NCI-H2029 (cell line): ENCODE results near the gene RRP12.
"Not testable (repeated sequence)": the region's sequence is repeated elsewhere in the genome, so short reads cannot be mapped to it uniquely, and the experiment has no call there.

Source experiments
- DNase-seq: peaks from one replicate; lab custom pipeline; 2025; lab: John Stamatoyannopoulos, UW

The RRP12 gene

DNA sequence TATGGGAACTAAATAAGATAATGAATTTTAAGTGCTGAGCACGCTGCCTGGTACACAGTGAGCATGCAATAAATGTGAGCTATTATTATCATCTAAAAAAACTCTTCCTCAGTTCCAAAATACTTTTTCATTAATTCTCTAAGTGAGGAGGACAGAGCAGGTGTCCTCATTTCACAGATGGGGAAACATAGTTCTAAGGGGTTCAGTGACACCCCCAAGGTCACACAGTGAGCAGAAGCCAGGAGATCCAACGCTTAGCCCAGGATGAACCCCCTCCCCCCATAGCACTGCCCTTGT, 6.8 kb upstream of the RRP12 start:
- DNase-seq = no peak

DNA sequence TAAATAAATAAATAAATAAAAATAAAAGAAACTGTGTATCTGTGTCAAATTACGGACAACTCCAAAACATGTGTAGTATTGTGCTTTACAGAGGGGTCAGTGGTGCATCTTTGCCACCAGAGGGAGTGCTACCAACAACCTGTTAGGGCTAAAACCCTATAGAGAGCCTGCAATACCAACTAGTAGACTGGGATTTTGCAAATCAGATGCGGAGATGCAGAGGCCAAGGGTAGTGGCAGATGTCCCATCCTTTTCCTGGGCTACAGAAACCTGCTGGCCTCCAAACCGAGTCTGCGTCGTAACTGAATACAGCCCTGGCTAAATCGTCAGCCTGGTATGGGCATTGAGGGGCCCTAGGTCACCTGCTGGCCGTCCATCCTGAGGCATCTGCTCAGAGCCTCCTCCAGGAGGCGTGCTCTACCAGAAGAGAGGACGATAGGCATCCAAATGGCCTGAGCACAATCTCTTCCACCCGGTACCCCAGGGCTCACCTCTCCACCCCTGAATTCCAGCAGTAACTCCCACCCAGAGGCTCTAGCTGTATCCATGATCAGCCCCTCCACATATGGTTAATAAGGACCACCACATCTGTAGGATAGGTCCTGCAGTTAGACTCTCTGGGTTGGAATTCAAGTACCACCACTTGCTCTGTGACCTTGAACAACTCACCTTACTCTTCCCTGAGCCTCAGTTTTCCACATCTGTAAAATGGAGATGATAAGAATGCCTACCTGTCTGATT, 6.2 kb upstream of the RRP12 start:
- DNase-seq = peak; percentile 44

DNA sequence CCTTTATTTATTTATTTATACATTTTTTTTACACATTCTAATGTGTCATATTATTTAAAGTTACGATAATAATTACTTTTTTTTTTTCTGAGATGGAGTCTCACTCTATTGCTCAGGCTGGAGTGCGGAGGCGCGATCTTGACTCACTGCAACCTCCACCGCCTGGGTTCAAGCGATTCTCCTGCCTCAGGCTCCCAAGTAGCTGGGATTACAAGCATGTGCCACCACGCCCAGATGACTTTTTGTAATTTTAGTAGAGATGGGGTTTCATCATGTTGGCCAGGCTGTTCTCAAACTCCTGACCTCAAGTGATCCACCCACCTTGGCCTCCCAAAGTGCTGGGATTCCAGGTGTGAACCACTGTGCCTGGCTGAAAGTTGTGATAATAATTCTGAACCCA, 5.3 kb upstream of the RRP12 start:
- not testable (repeated sequence) for DNase-seq

DNA sequence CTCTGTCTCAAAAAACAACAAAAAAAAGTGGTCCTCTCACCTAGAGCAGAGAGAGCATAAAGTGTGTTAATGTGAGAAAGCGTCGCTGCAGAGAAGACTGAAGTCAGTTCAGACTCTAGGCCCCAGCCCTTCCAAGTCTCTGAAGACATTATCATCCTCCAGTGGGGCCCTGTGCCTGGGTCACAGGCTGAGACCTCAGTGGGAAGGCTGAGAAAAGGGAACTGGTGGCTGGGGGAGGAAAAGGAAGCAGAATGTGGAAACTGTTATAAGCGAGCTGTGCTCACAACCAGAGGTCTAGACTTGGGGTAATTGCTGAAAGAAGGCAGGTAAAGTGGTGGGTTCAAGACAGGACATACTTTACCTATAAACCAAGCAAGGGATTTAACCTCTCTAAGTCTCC, 4.9 kb upstream of the RRP12 start:
- no peak for DNase-seq

DNA sequence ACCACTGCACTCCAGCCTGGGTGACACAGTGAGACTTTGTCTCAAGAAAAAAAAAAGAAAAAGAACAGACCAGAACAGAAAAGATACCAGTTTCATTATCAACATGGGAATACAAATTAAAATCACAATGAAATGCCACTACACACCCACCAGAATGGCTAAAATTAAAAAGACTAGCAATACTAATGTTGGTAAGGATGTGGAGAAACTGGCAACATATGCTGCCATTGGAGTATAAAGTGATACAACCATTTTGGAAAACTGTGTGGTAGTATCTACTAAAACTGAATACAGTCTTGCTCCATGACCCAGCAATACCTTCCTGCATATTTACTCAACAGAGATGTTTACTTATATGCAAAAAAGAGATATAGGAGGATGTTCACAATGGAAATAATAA, 2.9 kb upstream of the RRP12 start:
- DNase-seq = no peak

DNA sequence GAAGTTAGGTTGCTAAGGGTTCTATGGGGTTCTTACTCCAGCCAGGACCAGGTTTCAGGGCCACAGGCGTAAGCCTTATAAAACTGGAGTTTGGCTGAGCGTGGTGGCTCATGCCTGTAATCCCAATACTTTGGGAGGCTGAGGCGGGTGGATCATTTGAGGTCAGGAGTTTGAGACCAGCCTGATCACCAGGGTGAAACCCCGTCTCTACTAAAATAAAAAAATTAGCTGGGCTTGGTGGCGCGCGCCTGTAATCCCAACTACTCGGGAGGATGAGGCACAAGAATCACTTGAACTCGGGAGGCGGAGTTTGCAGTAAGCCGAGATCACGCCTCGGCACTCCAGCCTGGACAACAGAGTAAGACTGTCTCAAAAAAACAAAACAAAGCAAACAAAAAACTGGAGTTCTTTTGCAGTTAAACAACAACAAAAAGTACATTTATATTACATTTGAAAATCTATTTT, 347 bp upstream of the RRP12 start:
- no peak for DNase-seq

DNA sequence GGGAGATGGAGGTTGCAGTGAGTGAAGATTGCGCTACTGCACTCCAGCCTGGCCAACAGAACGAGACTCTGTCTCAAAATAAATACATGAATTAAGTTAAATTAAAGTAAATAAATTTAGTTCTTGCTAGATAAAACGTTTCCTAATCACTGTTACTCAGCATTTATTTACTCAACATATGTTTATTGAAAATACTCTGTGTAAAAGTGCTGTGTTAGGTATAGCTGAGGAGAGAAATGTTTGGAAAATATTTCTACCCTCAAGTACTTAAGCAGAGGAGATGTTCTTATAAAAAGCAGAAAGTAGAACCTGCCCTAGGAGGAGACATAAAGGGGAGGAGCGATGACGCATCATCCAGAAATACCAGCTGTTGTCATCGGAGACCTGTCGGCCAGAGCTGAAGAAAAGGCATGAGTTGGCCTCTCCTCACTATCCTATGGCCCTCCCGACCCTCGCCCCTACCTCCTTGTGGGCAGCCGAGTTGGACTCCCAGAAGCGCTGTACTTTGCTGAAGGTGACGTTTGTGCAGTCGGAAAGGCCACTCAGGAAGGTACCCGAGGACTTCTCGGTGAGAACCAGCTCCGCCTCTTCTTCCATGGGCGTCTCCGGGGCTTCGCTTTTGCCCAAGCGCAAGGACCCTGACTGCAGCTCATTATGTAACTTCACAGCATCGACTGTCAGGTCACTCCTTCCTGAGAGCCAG, 1.1 kb downstream of the RRP12 start:
- peak; percentile 21 for DNase-seq

DNA sequence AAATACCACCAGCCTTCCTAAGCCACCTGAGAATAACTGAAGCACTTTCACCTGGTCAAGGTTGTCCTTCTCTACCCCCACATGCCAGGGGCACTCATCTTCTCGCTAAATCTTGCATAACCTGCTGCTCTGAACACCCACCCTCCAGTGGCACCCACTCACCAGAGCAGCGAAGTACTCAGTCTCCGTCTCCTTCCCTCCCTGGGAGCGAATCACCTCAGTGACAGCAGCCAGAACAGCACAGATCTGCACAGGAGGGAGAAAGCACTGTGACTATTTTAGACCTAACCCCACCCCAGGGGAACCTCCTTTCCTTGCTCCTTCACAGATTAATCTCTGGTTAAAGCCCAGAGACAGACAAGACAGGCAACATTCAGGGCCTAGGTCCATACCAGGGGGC, 5.1 kb downstream of the RRP12 start:
- no peak for DNase-seq

DNA sequence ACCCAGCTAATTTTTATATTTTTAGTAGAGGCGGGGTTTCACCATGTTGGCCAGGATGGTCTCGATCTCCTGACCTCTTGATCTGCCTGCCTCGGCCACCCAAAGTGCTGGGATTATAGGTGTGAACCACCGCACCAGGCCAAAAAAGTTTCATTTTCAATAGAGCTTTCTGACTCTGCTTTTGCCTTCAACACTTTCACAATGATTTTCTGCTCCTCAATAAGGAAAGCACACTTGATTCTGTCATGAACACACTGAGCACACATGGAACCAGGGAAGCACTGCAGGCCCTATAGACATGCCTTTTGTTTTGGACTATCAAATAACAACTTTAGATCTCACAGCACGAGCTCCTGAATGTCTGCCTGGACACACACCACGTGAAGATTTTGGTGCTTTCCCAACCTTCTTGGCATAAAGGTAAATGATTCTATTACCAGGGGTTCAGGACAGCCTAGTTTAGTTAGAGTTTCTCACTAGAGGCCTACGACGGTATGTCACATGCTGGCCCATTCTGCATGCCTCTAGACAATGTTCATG, 8.0 kb downstream of the RRP12 start:
- DNase-seq = no peak

DNA sequence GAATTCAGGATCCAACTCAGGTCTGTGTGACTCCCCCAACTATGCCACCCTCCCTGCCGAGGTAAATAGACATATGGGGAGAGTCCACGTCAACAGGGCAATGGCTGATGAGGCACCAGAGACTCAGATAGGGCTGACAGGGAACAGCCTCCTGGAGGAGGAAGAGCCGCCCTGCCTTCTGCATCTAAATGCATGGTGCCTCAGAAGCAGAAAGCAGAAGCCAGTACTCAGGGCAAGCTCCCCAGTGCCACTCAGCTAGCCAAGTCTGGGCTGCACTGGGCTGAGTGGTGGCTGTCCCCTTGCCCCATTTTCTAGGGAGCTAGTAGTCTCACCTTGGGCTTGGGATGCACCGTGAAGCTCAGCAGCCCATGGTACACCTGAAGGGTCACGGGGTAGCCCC, 11.0 kb downstream of the RRP12 start:
- DNase-seq = no peak

DNA sequence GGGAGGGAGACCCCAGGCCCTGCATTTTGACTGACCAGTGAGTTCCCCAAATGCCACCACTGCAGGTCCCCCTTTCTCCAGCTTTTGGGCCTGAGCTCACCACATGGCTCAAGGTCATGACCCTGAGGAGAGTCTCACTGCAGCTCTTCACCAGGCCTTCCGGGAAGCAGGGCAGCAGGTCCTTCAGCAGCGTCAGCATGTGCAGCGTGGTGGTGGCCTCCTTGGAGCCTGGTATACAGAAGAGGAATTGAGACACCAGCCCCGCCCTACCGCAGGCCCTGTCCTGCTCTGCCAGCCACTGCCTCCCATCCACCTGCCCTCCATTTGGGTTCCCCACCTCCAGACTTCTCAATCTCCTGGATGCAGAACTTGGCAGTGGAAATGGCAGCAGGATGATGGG, 13.0 kb downstream of the RRP12 start:
- no peak for DNase-seq

DNA sequence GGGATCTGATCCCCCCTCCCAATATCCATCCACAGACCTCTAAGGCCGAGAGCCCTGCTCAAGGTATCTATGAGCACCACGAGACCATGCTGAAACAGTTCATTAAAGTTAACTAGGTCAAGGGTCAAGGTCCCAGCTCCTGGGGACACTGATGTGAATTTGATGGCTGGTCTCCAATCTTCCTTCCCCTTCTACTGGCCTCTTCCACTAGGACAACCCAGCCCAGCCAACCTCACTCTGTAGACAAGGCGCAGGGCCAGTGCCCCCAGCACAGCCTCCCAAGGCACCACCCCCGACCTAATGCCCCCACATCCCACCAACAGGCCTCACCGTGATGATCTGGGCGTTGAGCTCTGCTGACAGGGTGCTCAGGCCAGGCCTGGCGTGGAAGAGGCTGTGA, 15.6 kb downstream of the RRP12 start:
- DNase-seq = no peak

DNA sequence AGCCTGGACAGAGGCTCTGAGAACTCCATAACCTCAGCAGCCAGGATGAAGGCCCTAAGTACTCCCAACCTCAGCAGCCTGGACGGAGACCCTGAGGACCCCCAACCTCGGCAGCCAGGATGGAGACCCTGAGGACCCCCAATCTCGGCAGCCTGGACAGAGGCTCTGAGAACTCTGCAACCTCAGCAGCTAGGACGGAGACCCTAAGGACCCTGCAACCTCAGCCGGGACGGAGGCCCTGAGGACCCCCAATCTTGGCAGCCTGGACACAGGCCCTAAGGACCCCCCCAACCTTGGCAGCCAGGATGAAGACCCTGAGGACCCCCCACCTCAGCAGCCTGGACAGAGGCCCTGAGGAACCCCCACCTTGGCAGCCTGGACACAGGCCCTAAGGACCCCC, 16.5 kb downstream of the RRP12 start:
- DNase-seq = no peak

DNA sequence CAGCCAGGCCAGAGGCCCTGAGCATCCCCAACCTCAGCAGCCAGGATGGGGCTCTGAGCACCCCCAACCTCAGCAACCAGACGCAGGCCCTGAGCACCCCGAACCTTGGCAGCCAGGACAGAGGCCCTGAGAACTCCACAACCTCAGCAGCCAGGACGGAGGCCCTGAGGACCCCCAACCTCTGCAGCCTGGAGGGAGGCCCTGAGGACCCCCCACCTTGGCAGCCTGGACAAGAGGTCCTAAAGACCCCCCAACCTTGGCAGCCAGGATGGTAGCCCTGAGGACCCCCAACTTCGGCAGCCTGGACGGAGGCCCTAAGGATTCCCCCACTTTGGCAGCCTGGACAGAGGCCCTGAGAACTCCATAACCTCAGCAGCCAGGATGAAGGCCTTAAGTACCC, 17.0 kb downstream of the RRP12 start:
- DNase-seq = no peak

DNA sequence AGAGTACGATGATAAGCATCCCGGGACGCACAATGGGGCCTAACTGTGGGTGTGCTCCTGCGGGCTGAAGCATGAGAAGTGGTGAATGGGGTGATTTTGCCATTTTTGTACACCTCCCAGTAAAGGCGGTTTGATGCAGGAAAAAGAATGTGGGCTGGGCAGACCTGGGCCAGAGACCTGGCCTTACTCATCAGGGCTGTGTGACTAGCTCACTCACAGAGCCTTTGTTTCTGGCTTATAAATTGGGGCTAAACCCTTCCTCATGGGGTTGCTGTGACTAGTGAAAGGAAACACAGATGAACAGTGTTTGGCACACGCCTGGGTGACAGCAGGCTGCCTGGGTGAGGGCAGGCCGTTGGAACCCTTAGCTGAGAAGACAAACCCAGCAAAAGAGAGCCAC, 18.0 kb downstream of the RRP12 start:
- no peak for DNase-seq

DNA sequence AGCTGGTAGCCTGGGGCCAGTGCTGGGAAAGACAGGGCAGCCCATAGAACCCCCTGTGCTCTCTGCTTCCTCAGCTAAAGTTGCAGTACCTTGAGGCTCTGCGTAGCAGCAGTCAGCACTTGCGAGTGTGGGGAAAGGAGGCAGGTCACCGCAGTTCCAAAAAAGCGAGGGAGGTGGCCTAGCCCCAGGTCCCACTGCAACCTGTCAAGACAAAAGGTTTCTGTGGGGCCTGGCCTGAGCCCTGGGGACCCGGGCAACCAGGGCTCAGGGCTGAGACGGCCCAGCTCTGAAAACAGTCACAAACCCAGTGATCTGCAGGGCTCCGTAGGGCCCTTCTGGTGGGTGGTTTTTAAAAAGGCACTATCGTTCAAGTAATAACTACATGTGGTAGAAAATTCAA, 19.5 kb downstream of the RRP12 start:
- DNase-seq = no peak

DNA sequence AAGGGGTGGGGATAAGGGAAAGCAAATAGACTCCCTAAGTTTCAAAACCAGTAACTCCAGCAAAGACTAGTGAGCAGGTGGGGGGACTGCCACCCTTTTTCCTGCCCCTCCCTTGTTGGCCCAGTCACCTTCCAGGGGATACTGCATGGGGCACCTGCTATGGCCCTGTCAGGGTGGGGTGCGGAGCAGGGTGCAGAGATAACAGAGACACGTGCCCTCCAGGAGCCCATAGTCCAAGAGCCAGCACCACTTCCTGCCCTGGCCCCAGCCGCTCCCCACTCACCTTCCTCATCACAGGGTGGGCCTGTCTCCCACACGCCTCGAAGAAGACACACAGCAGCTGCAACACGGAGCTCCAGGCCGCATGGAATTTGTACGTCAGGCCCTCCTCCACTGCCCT, 20.6 kb downstream of the RRP12 start:
- DNase-seq = no peak

DNA sequence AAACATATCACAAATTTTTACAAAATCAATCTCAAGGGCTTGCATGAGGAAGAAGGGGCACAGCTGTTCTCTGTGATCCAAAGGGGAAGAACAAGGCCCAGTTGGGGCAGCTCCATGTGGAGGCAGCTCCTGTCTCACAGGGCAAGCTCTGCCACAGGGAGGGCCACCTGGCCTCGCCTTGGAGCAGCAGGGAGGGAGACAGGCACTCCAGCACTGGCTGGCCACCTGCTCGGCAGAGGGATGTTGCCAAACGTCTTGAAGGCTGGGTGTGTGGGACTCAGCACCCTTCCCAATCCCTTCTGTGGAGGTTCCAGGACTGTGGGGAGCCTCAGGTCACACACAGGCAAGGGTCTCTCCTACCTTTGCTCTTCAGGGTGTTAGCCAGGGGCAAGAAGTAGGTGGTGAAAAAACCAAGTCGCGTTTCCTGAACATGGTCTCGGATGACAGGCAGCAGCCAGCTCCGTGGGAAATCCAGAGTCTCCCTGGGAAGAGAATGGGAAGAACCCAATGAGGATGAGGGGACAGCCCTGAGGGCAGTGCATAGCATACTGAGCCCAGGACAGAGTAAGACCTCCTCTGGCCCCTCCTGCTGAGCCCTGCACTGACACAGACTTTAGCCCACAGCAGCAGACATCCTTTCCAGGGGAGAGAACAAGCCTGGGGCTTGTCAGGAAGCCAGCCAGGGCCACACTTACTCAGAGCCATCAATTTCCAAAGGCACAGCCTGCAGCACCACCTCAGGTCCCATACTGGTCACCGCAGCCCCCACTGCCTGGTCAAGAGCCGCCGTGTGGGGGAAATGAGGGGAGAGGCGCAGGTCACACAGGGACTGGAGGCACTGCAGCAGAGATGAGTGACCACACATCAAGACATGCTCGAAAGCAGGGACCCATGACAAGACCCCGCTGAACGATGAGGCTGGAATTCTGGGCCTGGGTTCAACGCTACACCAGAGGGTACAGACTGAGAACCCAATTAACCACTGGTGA, 21.9 kb downstream of the RRP12 start:
- no peak for DNase-seq

DNA sequence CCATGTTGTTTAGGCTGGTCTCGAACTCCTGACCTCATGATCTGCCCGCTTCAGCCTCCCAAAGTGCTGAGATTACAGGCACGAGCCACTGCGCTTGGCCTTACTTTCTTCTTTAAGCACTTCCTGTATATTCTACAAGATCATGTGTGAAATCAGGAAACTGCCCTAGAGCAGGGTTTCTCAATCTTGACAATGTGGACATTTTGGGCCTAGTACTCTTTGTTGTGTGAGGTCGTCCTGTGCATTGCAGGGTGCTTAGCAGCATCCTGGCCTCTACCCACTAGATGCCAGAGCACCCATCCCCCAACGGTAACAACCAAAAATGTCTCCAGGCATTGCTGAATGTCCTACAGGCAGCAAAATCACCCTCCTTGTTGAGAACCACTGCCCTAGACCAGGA, 24.7 kb downstream of the RRP12 start:
- DNase-seq = no peak

DNA sequence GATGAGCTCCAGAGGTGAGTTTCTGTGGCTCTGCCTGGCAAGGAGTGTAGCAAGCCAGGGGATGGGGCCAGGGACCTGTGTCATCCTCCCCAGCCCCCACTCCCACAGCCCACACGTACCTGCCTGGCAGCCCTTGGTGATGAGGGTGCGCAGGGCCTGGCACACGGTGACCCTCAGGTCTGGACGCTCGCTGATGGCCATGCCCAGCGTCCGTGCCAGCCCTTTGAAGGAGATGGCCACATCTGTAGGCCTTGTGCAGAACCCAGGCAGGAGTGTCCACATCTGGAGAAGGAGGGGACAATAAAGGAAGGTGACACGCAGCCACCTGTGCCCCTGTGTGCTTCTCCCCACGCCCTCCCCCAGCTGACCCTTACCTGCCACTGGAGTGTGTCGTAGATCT, 27.7 kb downstream of the RRP12 start:
- DNase-seq = no peak

DNA sequence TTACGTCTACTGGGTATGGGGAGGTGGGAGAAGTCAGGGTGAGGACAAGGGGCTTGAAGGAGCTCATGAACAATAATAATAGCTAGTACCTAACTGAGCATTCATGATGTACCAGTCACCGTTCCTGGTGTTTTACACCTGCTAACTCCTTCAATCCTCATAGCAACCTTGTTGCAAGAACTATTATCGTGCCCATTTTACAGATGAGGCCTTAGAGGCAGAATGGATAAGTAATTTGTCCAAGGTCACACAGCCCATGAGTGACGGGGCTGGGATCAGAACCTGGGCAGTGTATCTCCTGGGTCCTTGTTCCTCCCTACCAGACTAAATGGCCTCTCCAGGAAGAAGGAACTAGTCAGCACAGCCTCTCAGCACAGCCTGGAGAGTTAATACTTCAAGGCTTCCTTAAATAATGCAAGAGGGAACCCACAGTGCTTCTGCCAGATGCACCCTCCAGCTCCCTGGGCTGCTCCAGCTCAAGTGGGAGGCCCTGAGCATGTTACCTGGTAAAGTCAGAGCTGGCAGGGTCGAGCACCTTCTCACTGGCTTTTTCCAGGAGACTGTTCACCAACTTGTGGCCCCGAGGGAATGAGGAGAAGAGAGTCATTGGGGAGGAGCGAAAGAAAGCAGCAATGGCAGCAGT, 28.8 kb downstream of the RRP12 start:
- DNase-seq = no peak

DNA sequence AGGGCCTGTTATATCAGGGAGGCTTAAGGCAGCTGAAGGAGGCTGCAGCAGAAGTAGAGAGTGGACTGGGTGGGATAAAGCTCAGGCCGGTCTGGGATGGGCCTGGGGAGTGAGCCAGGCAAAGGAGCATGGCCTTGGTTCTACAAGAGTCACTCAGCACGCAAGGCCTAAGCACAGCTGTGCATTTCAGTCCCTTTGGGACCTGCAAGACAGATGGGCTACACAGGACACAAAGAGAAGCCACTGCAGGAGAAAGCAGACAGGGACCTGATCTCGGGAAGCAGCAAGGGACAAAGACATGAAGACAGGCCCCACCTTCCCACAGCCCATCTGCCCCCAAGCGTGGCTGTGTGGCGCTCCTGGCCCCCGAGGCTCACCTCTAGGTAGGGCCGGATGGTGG, 29.4 kb downstream of the RRP12 start:
- DNase-seq = no peak
